Left kidney (tissue), 2 donors: ENCODE measurements around the gene B4GALT1. TPM values are rescaled to one million over a fixed set of nuclear protein-coding genes. Genes with fewer than 3 reads are reported as not detected.

Experiments used
- DNase-seq: peaks from one replicate; pipeline ENCODE4 v3.0.0-alpha.2; 2013
- polyA plus RNA-seq: library from polyadenylated mRNA; unstranded; fragments of 120-200 nt; gene quantifications from one replicate; pipeline ENCODE4 v1.2.1, GENCODE V29; 2013; ENCODE audit not compliant: insufficient read length

B4GALT1 gene
- polyA plus RNA-seq, 1 donor: 146 TPM

DNA sequence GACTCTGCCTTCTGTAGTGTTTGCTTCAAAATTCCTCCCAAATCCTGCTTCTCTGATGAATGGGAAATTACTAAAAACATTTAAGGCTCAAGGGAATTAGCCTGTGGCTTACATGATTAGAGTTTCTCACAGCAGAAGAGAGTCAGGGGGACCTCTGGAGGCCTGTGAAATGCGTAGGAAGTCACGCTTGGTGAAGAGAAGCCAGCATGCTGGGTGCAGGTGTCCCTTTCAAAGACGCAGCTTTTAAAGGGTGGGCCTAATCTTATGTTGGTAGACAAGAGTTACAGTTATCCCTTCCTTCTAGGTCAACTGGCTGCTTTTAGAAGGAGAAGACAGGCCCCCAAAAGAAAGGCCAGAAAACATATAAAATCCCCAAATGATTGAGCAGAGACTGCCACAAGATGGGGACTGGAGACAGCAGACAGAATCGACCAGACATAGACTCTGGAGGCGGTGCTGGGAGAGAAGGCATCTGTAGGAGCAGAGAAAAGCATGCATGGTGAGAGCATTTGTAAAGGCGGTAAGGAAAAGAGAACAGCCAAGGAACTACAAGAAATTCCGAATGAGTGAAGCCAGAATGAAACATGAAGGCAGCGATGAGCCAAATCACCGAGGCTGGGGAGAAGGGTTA, 42.3 kb downstream of the B4GALT1 start:
- DNase-seq: no peak

GRCh38 chr9:33124046-33124445, 43.1 kb downstream of the B4GALT1 start:
- DNase-seq: no peak

DNA sequence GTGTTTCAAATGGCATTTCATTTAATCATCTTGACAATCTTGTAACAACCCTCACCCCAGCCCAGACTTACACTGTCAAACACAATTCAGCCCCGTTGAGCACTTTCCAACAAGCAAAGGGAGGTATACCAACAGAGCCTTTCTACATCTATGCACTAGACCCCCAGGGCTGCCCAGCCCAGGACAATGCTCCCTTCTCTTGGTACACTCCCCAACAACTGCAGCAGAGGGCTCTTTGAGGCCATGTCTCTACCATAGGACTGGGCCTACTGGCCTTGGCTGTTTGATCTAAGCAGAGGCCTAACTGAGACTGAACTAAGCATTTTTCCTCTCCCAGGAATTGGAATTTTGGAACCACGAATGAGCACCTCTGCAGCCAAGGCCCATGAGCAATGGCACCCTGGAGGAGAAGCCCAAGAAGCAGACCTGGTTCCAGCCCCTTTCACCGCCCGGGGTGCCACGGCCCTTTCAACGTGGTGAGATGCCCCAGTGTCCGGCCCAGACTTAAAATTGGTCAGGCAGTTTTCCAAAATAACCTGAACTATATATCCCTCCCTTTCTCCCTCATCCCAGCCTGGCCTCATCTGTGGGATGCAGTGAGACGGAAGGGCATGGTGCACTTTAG, 43.6 kb downstream of the B4GALT1 start:
- no peak for DNase-seq

- no peak for DNase-seq
These were observed 46.5 kb downstream of the B4GALT1 start for GRCh38 chr9:33120620-33121019.

DNA sequence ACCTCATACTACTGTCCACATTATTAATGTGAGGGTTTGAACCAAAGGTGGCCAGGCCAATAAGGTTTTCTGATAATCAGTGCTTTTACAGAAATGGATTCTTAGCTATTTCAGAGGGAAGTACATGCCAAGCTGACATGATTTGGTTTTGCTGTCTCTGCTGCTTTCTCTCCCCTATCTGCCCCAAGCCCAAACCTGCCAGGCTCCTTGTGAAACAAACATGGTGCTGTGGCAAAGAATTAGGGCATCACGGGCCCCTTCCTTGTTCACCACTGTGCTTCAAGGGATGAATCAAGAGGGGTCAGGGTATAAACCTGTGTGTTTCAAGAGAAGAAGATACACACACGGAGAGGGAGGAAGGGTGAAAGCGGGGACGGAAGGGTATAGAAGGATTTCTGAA, 49.3 kb downstream of the B4GALT1 start:
- DNase-seq: no peak

- DNase-seq: no peak
These were observed 49.8 kb downstream of the B4GALT1 start for GRCh38 chr9:33117306-33117705.

GRCh38 chr9:33116860-33117259, 50.3 kb downstream of the B4GALT1 start:
- no peak for DNase-seq

DNA sequence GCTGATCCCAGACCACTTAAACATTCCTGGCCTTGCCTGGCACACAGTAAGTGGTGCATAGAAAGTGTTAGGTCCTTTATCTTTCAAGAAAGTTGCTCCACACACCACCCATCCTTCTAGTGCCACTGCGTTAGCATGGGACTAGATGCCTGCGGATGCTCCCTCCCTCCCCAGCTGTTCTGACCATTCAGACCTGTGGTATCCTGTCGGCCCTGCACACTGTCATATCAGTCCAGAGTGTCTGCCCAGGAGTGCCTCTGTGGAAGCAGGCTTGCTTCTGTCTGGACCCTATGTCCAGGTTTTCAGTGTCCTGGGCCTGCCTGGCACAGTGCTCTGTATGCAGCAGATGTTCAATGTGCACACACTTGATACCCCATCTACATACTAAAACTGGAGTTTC, 52.4 kb downstream of the B4GALT1 start:
- no peak for DNase-seq

GRCh38 chr9:33113799-33114547, 53.2 kb downstream of the B4GALT1 start:
- DNase-seq: no peak

DNA sequence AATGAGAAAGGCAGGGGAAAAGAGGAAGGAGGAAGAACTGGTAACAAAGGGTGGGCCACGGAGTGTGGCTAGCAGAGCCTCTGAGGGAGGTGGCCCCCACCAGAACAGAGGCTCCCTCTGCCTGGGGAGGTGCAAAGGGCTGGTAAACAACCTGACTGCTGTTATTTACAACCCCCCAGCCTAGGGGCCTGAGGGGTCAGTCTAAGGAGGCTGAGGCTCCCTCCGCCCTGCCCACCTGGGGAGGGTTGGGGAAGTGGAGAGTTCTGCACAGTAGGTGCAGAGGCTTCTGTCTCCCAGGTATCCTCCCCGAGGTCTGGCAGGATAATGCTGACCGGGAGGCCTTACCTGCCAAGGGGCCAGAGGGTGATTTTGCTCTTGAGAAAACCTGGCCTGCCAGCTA, 55.0 kb downstream of the B4GALT1 start:
- DNase-seq: no peak

GRCh38 chr9:33111631-33112030, 55.5 kb downstream of the B4GALT1 start:
- DNase-seq: no peak

GRCh38 chr9:33110686-33111085, 56.5 kb downstream of the B4GALT1 start:
- DNase-seq: no peak

DNA sequence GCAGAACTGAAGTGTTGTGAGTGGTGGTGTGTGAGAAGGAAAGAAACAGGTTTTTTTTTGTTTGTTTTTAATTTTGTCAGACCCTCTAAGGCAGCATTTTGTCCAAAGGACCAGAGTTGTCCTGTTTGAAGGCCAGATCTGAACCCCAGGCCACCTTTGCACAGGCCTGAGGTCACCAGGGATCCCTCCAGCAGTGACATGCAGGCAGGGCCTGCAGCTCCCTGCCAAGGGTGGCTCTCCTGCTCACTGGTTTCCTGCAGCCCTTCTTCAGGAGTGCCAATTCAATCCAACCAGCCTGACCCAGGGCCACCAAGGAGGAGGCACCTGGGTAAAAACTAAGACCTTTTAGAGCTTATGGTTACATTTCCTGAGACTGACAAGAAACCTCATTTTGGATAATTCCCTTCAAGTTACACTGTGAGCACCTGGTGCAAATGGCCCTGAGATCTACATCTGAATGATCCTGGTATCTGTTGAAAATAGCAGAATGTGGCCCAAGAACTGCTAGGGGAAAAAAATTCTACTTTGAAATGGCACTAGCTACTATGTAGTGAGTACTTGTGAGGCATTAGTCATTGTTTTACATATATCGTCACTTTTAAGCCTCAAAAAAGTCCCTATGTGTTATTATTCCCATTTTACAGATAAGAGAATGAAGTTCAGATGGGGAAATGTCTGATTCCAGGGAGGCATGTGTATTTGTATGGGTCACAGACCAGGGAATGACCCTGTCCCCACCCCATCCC, 57.1 kb downstream of the B4GALT1 start:
- no peak for DNase-seq

DNA sequence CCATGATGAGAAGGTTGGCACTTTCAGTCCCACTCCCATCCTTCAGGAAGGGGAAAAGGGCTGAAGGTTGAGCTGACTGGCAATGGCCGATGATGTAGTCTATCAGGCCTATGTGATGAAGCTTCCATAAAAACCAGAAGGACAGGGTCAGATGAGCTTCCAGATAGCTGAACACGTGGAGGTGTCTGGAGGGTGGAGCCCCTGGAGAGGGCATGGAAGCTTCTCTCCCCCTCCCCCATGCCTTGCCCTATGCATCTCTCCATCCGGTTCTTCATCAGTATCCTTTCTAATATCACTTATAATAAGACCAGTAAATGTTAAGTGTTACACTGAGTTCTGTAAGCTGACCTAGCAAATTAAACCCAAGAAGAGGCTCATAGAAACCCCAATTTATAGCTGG, 58.0 kb downstream of the B4GALT1 start:
- no peak for DNase-seq

GRCh38 chr9:33108472-33108871, 58.7 kb downstream of the B4GALT1 start:
- DNase-seq: no peak

GRCh38 chr9:33107762-33108161, 59.4 kb downstream of the B4GALT1 start:
- no peak for DNase-seq

DNA sequence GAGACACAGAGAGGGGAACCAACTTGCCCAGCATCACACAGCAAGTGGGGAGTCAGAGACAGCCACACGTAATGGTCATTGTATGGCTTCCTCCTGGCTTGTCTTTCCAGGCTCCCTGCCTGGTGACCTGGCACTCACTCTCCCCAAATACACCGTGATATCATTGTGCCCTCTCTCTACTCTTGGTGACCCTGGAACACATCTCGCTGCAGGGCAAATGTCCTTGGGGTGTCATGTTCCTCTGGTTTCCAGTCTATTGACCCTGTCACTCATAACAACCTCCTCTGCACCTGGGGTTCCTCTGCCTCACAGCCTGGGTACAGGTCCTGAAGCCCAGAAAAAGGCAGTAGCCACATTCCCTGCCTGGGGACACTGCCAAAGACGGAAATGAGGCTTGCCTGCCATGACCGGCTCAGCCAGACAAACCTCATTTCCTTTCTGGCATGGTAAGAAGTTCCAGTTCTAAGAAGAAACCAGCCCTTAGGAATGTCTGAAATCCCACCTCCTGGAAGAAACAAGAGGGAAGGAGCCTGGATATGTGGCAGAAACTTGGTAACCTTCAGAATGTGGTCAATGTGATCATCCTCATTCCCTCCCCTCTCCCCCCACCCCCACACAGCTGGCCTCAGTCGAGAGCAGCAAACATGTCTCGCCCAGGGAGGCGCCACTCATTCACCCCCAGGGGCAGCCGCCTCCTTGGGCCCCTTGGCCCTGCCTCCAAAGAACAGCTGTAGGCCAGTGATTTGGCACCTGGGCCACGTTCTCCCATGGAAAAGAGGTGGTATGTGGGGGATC, 60.1 kb downstream of the B4GALT1 start:
- DNase-seq: peak; percentile 25

DNA sequence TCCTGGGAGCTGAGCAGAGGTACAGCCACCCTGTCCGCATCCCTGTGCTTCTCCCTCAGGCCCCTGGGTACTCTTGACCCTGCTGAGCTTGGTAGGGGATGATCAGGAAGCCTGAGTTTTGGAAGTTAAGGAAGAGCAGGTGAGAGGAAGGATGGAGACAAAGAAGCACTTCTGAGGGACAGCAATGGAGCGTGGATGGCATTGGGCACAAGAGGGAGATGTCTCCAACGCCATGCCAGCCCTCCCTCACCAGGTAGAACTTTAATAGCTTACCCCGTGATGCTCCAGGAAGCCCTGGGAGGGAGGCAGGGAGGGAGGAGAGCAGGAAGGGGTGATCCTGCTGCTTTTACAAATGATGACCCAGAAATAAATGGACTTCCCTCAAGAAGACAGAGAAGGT, 60.8 kb downstream of the B4GALT1 start:
- no peak for DNase-seq

- no peak for DNase-seq
These were observed 61.2 kb downstream of the B4GALT1 start for GRCh38 chr9:33105959-33106358.

DNA sequence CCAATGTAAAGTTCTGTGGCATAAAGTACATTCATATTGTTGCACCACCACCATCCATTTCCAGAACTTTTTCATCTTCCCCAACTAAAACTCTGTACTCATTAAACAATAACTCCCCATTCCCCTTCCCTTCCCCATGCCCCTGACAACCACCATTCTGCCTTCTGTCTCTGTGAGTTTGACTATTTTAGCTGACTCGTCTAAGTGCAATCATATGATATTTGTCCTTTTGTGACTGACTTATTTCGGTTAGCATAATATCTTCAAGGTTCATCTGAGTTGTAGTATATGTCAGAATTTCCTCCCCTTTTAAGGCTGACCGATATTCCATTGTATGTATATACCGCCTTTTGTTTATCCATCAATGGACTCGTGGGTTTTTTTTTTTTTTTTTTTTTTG, 61.6 kb downstream of the B4GALT1 start:
- DNase-seq: no peak

DNA sequence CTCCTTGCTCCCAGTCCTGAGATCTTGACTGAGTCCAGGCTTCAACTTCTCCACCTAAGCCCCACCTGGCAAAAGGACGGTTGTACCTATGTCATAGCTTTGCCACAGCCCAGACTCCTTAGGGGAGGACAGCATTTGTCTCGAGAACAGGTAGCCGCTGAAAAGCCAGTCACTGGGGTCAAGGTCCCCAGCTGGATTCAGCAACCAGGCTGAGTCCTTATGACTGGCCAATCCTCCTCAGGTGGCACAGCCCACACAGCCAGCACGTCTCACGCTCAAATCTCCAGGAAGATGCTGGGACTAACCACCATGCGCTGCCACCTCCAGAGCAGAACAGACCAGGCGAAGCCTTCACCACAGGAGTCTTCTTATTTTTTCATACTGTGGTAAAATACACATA, 62.7 kb downstream of the B4GALT1 start:
- no peak for DNase-seq
